K562 (cell line): ENCODE results near the gene OR13C8. TPM values are rescaled to one million over a fixed set of nuclear protein-coding genes. Genes with fewer than 3 reads are reported as not detected.

ENCODE experiments used
- ATAC-seq: fragments of 200-7000 bp; cut with Tn5 transposase; 3 replicates; pipeline ENCODE4 v1.9.1; 2020; ENCODE audit warnings: moderate library complexity
- BruUV-seq: library from RNA; stranded (reverse); fragments of 400-500 nt; replicated peaks from 2 replicates; lab custom pipeline; 2021; lab: Mats Ljungman, UMichigan
- CTCF ChIA-PET: fragments of 300-600 bp; formaldehyde crosslinking; extraction: SDS; loops from one replicate; lab custom pipeline; 2021; ENCODE audit warnings: low intra/inter-chr PET ratio; lab: Yijun Ruan, JAX
- POLR2A ChIA-PET: fragments of 300-600, 350-650 bp; sonication (Branson Sonifier 250); formaldehyde crosslinking; extraction: SDS; loops from one replicate; lab custom pipeline; 2021; ENCODE audit warnings: antibody characterized with exemption, inconsistent platforms; lab: Yijun Ruan, JAX
- DNase-seq, 4 experiments: peaks; one replicate each; pipeline versions ENCODE4 v3.0.0 to v3.0.0-alpha.2; 2011 to 2018; ENCODE audit warnings: low spot score in 3 of 4, mixed read lengths in 3 of 4; ENCODE audit errors: extremely low read depth in 1 of 4
- FAIRE-seq: peaks from 2 replicates; lab custom pipeline; 2011; peaks lifted over from hg19 to GRCh38; lab: Jason Lieb, UNC
- H2AFZ ChIP-seq: 2 replicates; pipeline ENCODE4 v1.6.0; 2011; ENCODE audit warnings: low read depth, low read length, control low read depth, inconsistent platforms
- H3K27ac ChIP-seq: fragments of 200-600 bp; 3 replicates; pipeline ENCODE4 v1.8.0; 2011; ENCODE audit warnings: low read depth, mild to moderate bottlenecking, control low read depth, inconsistent platforms, low read length, moderate library complexity, mixed read lengths; ENCODE audit errors: extremely low read depth
- H3K27me3 ChIP-seq, 2 experiments: fragments of 300-600 bp in 1 of 2; 2 replicates in 1 of 2; 3 replicates in 1 of 2; pipeline versions ENCODE4 v1.6.0 to v1.8.0; 2011; ENCODE audit warnings: inconsistent platforms in 2 of 2, low read length in 2 of 2, mild to moderate bottlenecking in 1 of 2, mixed read lengths in 1 of 2, moderate library complexity in 1 of 2; ENCODE audit not compliant: control insufficient read depth in 2 of 2, insufficient read depth in 2 of 2
- H3K36me3 ChIP-seq: fragments of 300-600 bp; 3 replicates; pipeline ENCODE4 v1.8.0; 2011; ENCODE audit warnings: mild to moderate bottlenecking, low read length, inconsistent platforms; ENCODE audit not compliant: control insufficient read depth, insufficient read depth
- H3K4me1 ChIP-seq, 2 experiments: fragments of 200-600 bp in 1 of 2; replicated peaks in 1 of 2; 2 replicates in 1 of 2; 3 replicates in 1 of 2; pipeline versions ENCODE4 v1.5.1 to v1.8.0; 2011; ENCODE audit warnings: inconsistent platforms in 2 of 2, low read length in 2 of 2, mild to moderate bottlenecking in 1 of 2, mixed read lengths in 1 of 2, moderate library complexity in 1 of 2; ENCODE audit not compliant: control insufficient read depth in 2 of 2, insufficient read depth in 2 of 2
- H3K4me2 ChIP-seq: 2 replicates; pipeline ENCODE4 v1.6.1; 2011; ENCODE audit warnings: low read length, control low read depth, inconsistent platforms, mixed read lengths; ENCODE audit not compliant: insufficient read depth
- H3K4me3 ChIP-seq: fragments of 200-600 bp; sonication (generic), shearing (Covaris generic); 2 replicates; pipeline ENCODE4 v1.5.1; 2016; ENCODE audit warnings: control low read depth, inconsistent platforms
- H3K79me2 ChIP-seq: fragments of 200-600 bp; 3 replicates; pipeline ENCODE4 v1.8.0; 2011; ENCODE audit warnings: low read length, inconsistent platforms; ENCODE audit not compliant: control insufficient read depth, insufficient read depth
- H3K9ac ChIP-seq, 2 experiments: 2 replicates each; pipeline versions ENCODE4 v1.6.0 to v1.6.1; 2011; ENCODE audit warnings: low read depth in 2 of 2, low read length in 2 of 2, control low read depth in 1 of 2, inconsistent platforms in 1 of 2, mild to moderate bottlenecking in 1 of 2, mixed read lengths in 1 of 2; ENCODE audit not compliant: insufficient read depth in 1 of 2
- H3K9me1 ChIP-seq: one replicate; pipeline ENCODE4 v1.6.0; 2011; ENCODE audit warnings: inconsistent platforms, mild to moderate bottlenecking, low read length, moderate library complexity; ENCODE audit not compliant: control insufficient read depth, insufficient read depth
- H3K9me3 ChIP-seq: replicated peaks from 2 replicates; pipeline ENCODE4 v1.5.1; 2011; ENCODE audit warnings: low read depth, low read length, inconsistent platforms; ENCODE audit not compliant: control insufficient read depth, insufficient read depth
- H4K20me1 ChIP-seq: replicated peaks from 2 replicates; pipeline ENCODE4 v1.6.1; 2011; ENCODE audit warnings: low read length, inconsistent platforms, mixed read lengths; ENCODE audit not compliant: control insufficient read depth, insufficient read depth
- COPS2 ChIP-seq: fragments of 450-650 bp; conservative IDR thresholded peaks from 2 replicates; pipeline ENCODE4 v1.6.1; 2016; ENCODE audit warnings: mild to moderate bottlenecking, moderate library complexity
- CUX1 ChIP-seq: fragments of 200-800 bp; sonication (Bioruptor generic); IDR thresholded peaks from 2 replicates; pipeline ENCODE4 v1.6.1; 2016; ENCODE audit warnings: missing genetic modification characterization, missing compliant biosample characterization
- HNRNPUL1 ChIP-seq: fragments of 200-400 bp; formaldehyde crosslinking; IDR thresholded peaks from 2 replicates; pipeline ENCODE4 v1.6.1; 2017; ENCODE audit warnings: low read length
- ID3 ChIP-seq, 2 experiments: fragments of 250-450 bp in 1 of 2; fragments of 450-650 bp in 1 of 2; sonication (Bioruptor Pico) in 1 of 2; IDR thresholded peaks; 2 replicates each; pipeline versions ENCODE4 v1.6.1 to v1.8.0; 2016 to 2021; ENCODE audit warnings: mild to moderate bottlenecking in 2 of 2, moderate library complexity in 2 of 2, missing compliant biosample characterization in 1 of 2, missing genetic modification characterization in 1 of 2
- KDM2B ChIP-seq: fragments of 250-450 bp; sonication (Bioruptor Pico); IDR thresholded peaks from 2 replicates; pipeline ENCODE4 v1.8.0; 2021; ENCODE audit warnings: mild to moderate bottlenecking, moderate library complexity
- PTRF ChIP-seq: fragments of 450-650 bp; IDR thresholded peaks from 2 replicates; pipeline ENCODE4 v1.6.1; 2016; ENCODE audit warnings: mild to moderate bottlenecking, missing genetic modification characterization, missing compliant biosample characterization
- PURB ChIP-seq: sonication (generic); formaldehyde crosslinking; IDR thresholded peaks from 2 replicates; pipeline ENCODE4 v1.9.0; 2021; ENCODE audit warnings: low read depth, mild to moderate bottlenecking, missing genetic modification reagents
- TRIM25 ChIP-seq: fragments of 450-650 bp; IDR thresholded peaks from 2 replicates; pipeline ENCODE4 v1.7.0; 2016; ENCODE audit warnings: borderline replicate concordance
- WHSC1 ChIP-seq: IDR thresholded peaks from one replicate; pipeline ENCODE4 v1.6.1; 2012; ENCODE audit warnings: low read length, control low read depth, inconsistent platforms
- ZHX1 ChIP-seq: fragments of 150-350 bp; conservative IDR thresholded peaks from 2 replicates; pipeline ENCODE4 v1.6.1; 2014; ENCODE audit warnings: low read length
- ZNF184 ChIP-seq: sonication (generic); formaldehyde crosslinking; IDR thresholded peaks from 2 replicates; pipeline ENCODE4 v1.5.0; 2020; ENCODE audit warnings: missing genetic modification reagents
- ZNF384 ChIP-seq: IDR thresholded peaks from 2 replicates; pipeline ENCODE4 v1.6.1; 2012; ENCODE audit warnings: low read depth, low read length, improper control_type of control experiment
- WGBS: fragments of 100-300 bp; shearing (Covaris generic); methylation state at CpG from one replicate; pipeline ENCODE4 v1.1.6; 2016; ENCODE audit warnings: low coverage, mixed read lengths; ENCODE audit not compliant: insufficient coverage; ENCODE audit errors: missing lambda C conversion rate; 5-methylcytosine and 5-hydroxymethylcytosine counted together
- in situ Hi-C: fragments of 300-500 bp; cut with MboI; formaldehyde crosslinking; loops from 4 replicates; pipeline ENCODE4 v1.15.0; 2018; ENCODE audit warnings: inconsistent platforms, mixed read lengths
- intact Hi-C: fragments of 100-400 bp; cut with micrococcal nuclease; formaldehyde crosslinking; loops from 2 replicates; pipeline ENCODE4 v1.14.2; 2022
- polyA plus RNA-seq, 8 experiments: library from polyadenylated mRNA; depleted of rRNA in 4 of 8; stranded (reverse) in 5 of 8; unstranded in 3 of 8; fragments of >200 nt; fragmentation: Nextera tagmentation in 2 of 8; fragmentation: Illumina TruSeq in 1 of 8; extraction: Ambion mirVana in 2 of 8; extraction: Trizol in 1 of 8; gene quantifications; 2 replicates each; pipeline versions ENCODE4 v1.2.1 to v1.2.3, GENCODE V29; 2011 to 2014; ENCODE audit warnings: inconsistent platforms in 1 of 8, missing spikeins in 1 of 8
- total RNA-seq, 7 experiments: library from RNA; depleted of rRNA in 6 of 7; stranded (reverse); fragments of >200 nt in 6 of 7; fragmentation: Illumina TruSeq in 2 of 7; extraction: Trizol in 2 of 7; gene quantifications; 2 replicates each; pipeline versions ENCODE4 v1.2.1 to v1.2.3, GENCODE V29; 2011 to 2021; ENCODE audit warnings: low replicate concordance in 1 of 7

The OR13C8 gene
- total and polyA plus RNA-seq, 9 of the 15 experiments (the other 6 are each of a cell fraction or from before 2014, with no cell fraction given), result not detected

GRCh38 chr9:104589626-104590025, 20.7 kb downstream of the OR13C8 start:
- 9% methylated on average over 1 of the region's 1 CpG for WGBS
- Histone ChIP-seq H3K9ac (no peak overlapping the region), H2AFZ (no peak overlapping the region), H3K4me3 (no peak overlapping the region), H3K4me1 (no peaks in the 10 kb centered on the region), H3K27me3 (no peaks in the 10 kb centered on the region), H3K79me2 (no peaks in the 10 kb centered on the region), H3K4me2 (no peak overlapping the region), H3K36me3 (no peaks in the 10 kb centered on the region), H3K9me1 (no peaks in the 10 kb centered on the region), H3K27ac (no peak overlapping the region), H3K9me3 (no peaks in the 10 kb centered on the region), H4K20me1 (no peaks in the 10 kb centered on the region)
- in situ Hi-C loops (no loop called here), intact Hi-C loops (no loop called here)
- no peak for ATAC-seq
- ChIA-PET CTCF (no interaction called here), POLR2A (no interaction called here)
- no peak for DNase-seq
- BruUV-seq, result no TSS peak
- FAIRE-seq, result no peak
- TF ChIP-seq PTRF (tag), result no peak
- no peak for TF ChIP-seq ID3 (CRISPR knock-in tag; IDR thresholded peaks at IDR 0.05)
- no peak for TF ChIP-seq ID3 (tag; IDR thresholded peaks at IDR 0.05)
- no peak for TF ChIP-seq TRIM25
- TF ChIP-seq WHSC1, result no peak
- no peak for TF ChIP-seq PURB (CRISPR knock-in tag)
- no peak for TF ChIP-seq KDM2B (CRISPR knock-in tag)
- no peak for TF ChIP-seq COPS2
- no peak for TF ChIP-seq CUX1
- TF ChIP-seq HNRNPUL1, result no peak
- TF ChIP-seq ZNF184 (CRISPR knock-in tag), result no peak
- TF ChIP-seq ZHX1, result no peak
- TF ChIP-seq ZNF384, result no peak
